SK-N-SH (cell line): ENCODE results near the gene STK38.
"Not testable (repeated sequence)": the region's sequence is repeated elsewhere in the genome, so short reads cannot be mapped to it uniquely, and the experiment has no call there.

Experiments used
- CHD2 ChIP-seq: fragments of 150-350 bp; IDR thresholded peaks from 2 replicates; pipeline ENCODE4 v1.6.1; 2018; ENCODE audit warnings: low read length; ENCODE audit not compliant: partially characterized antibody
- CTCF ChIP-seq: fragments of 200-600 bp; sonication (generic); IDR thresholded peaks from 2 replicates; pipeline ENCODE4 v1.6.1; 2017; ENCODE audit warnings: antibody characterized with exemption, mild to moderate bottlenecking, moderate library complexity
- FOXM1 ChIP-seq: IDR thresholded peaks from 2 replicates; pipeline ENCODE4 v1.4.0; 2012; ENCODE audit warnings: low read depth, mild to moderate bottlenecking
- RCOR1 ChIP-seq: fragments of 150-350 bp; IDR thresholded peaks from 2 replicates; pipeline ENCODE4 v1.6.1; 2017; ENCODE audit warnings: antibody characterized with exemption, low read length
- TCF12 ChIP-seq: IDR thresholded peaks from 2 replicates; pipeline ENCODE4 v1.4.0; 2012
- USF2 ChIP-seq: fragments of 150-350 bp; IDR thresholded peaks from 2 replicates; pipeline ENCODE4 v1.6.1; 2017; ENCODE audit warnings: antibody characterized with exemption, low read length, low read depth, borderline replicate concordance

- not testable (repeated sequence) for TF ChIP-seq CTCF, USF2, CHD2, TCF12, RCOR1, FOXM1
These were observed 25.4 kb upstream of the STK38 start for GRCh38 chr6:36572353-36573311.
